Activated CD4-positive, alpha-beta T cell treated with anti-CD3 and anti-CD28 coated beads, Interleukin-10, Interleukin-2, amounts not matched to agents 100 ng/mL and 50 ng/mL, durations not matched to agents 16 hours and 8 hours (primary cell): ENCODE data around the gene SPAG16.

Experiments
- DNase-seq: peaks from one replicate; pipeline ENCODE4 v3.0.0-alpha.2; 2020

Gene SPAG16

DNA sequence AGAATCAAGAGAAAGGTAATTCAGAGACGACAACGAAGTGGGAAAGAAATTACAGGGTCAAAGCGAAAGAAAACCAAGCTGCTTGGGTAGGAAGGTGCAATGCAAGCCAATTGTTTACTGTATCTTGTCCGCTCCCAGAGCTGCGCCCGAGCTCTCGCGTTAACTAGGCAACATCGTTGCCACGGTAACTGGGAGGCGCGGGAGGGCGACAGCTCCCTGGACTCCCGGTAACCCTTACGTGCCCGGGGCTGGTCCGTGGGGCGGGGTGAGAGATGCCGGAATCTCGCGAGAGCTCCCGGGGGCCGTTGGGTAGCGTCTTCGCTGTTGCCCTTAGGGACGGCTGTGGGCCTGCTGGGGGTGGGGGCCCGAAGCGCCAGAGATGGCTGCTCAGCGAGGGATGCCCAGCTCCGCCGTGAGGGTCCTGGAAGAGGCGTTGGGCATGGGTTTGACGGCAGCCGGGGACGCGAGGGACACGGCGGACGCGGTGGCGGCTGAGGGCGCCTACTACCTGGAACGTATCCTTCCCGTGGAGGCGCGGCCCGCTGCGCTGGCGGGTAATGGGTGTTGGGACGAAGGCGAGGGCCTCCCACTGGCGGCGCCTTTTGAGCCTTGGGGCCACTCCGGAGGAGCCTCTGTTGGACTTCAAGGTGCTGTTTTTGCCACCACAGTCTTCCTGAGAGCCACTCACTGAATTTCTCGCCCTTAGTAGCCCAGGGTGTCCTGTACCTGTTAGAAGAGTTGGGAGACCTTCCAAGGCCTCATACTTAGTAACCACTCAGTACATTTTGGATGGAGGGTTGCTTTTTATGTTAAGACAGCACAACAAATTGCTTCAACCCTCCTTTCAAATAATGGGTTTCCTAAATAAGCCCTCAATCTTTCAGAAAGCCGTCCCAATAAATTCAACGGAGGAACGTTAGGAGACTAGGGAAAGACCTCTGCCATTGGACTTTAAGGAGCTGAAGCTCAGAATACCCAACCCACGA is at the start of gene SPAG16:
Gene SPAG16, plus strand, starts transcription at position 360 of the 986 bp plus-strand sequence.
- peak; percentile 98 for DNase-seq

GRCh38 chr2:213234641-213235040 is 49.6 kb upstream of the SPAG16 start:
- DNase-seq = no peak

GRCh38 chr2:213235741-213236140 is 48.5 kb upstream of the SPAG16 start:
- DNase-seq = no peak

GRCh38 chr2:213237251-213237650 is 47.0 kb upstream of the SPAG16 start:
- no peak for DNase-seq

GRCh38 chr2:213237787-213238186 is 46.5 kb upstream of the SPAG16 start:
- no peak for DNase-seq

DNA sequence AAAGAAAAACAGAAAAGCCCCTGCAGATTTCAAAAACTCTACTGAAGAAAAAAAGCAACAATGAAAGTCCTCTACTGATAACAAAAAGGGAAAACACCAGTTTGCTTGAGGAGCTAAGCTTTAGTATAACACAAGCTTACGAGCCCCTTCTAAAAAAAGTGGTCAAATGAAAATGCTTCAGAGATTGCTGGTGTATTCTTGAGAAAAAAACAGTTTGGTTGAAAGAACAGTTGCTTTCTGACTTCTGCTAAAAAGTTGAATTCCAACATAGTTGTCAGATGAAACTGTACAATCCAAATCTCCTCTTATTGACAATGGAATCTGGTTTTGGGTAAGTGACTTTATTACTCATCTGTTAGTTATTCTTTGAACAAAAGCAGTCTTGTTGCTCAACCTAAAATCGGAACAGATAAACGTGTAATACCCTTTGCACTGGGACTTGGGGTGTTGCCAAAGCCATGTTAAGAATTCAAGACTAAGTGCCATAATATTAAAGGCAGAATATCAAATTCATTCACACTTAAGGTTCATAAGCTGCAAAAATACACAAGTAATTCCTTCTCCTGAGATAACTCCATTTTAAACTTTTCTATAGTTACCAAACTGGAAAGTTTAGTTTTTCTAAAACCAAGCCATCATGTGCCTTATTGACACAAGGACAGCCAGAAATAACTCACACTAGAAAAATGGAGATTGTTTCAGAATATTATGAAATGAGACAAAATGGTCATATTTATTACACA is 45.3 kb upstream of the SPAG16 start:
- no peak for DNase-seq

GRCh38 chr2:213241817-213242216 is 42.4 kb upstream of the SPAG16 start:
- DNase-seq = no peak

DNA sequence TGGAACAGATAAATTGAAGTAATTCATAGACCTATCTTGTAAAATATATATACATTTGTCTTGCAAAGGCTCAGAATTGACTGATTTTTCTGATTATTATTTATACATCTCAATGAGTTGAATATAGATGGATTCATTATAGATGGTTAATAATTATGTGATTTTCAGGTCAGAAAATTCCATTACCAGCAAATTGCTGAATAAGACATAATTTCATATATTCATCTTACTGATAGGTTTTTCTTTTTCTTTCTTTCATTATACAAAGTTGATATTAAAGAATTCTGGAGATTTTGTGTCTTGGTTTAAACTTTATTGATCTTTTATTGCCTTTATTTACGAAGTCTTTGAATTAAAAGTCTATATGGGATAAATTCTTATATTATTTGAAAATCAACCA is 41.6 kb upstream of the SPAG16 start:
- no peak for DNase-seq

GRCh38 chr2:213243189-213244044 is 40.8 kb upstream of the SPAG16 start:
- no peak for DNase-seq

- DNase-seq = peak; percentile 51
Measured at GRCh38 chr2:213246497-213247281, 37.6 kb upstream of the SPAG16 start.

GRCh38 chr2:213247566-213247965 is 36.7 kb upstream of the SPAG16 start:
- DNase-seq = no peak

- no peak for DNase-seq
Measured at GRCh38 chr2:213248637-213249036, 35.6 kb upstream of the SPAG16 start.

GRCh38 chr2:213249502-213249901 is 34.8 kb upstream of the SPAG16 start:
- no peak for DNase-seq

- peak; percentile 59 for DNase-seq
Measured at GRCh38 chr2:213251618-213252017, 32.6 kb upstream of the SPAG16 start.

DNA sequence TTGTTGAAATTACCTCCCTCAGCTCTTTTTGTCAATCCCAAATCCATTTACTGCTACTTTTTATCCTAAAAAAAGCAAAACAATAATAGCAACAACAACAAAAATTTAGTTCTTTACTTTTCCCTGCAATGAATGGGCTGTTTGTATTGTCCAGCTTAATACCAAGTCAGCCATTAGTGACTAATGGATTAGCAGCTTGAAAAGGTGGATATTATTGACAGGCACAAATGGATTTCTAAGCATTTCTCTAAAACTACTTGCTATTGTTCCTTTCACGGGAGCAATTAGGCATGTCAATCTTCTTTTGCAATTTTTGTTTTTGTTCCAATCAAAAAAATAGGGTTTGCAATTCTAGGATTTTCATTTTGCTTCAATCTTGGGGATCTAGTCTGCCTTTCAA is 32.1 kb upstream of the SPAG16 start:
- DNase-seq = no peak

DNA sequence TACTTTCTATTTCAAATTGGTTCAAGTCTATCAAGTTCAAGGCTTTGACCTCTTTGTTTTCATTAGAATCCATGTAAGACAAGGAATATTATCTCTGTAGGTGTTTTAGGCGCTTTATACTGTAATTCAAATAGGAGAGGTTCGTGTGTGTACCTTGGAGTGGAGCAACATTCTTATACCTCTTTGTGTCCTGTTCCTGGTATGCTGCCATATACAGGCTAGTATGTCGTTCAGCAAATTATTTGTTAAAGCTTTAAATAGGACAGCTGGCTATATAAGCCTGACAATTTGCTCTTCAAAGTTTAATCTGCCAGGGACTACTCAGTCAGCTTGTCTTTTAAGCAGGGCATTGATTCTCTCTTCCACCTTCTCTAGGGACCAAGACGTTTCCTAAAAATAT is 31.1 kb upstream of the SPAG16 start:
- no peak for DNase-seq

- no peak for DNase-seq
Measured at GRCh38 chr2:213259266-213259665, 25.0 kb upstream of the SPAG16 start.

DNA sequence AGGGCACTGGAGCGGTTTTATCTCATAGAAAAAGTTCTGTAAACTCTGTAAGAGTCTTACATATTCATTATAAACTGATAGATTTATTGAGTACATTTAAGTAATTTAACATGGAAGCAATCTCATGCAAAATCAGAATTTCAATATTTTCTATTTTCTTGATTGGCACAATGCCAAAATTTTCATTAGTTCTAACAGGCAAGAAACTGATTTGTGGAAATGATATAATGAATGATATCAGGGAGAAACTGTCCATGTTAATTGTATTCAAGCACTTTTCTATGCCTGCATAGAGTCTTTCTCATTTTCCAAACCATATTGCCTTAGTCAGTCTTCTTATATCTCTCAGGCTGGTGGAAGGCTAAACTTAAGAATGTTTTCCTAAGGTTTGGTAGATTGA is 23.0 kb upstream of the SPAG16 start:
- no peak for DNase-seq

DNA sequence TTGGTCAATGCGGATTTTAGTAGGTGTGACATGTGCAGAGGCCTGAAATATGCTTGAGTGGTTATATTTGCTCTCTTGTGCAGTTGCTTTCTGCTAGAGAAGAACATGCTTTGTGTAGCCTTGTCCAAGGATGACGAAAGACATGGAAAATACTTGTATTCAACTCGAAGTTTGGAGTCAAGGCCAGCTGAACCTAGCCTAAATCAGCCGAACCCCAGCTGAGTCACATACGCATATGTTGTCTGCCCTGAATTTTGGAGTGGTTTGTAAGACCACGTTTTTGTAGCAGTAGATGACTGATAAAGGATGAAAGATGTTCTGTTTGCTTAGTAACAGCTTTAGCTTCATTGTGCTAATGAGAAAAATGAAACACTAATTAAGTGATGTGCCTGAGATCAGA is 22.5 kb upstream of the SPAG16 start:
- no peak for DNase-seq

- no peak for DNase-seq
Measured at GRCh38 chr2:213265679-213266078, 18.6 kb upstream of the SPAG16 start.

GRCh38 chr2:213266421-213266820 is 17.8 kb upstream of the SPAG16 start:
- DNase-seq = no peak

DNA sequence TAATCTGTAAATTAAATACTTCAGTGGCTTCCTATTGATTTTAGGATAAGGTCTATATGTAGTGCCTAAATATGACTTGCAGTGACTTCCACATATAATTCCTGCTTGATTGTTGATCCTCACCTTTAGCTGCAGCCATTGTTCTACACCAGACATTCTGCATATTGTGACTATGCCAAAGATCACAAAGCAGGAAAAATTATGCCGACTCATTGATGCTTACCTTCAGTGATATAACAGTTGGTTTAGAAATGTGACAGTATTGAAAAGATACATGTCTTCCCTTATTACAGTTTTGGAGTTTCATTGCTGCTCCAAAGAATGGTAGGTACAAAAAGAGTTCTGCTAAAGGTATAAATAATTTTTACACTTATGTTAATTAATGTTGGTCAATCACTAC is 12.3 kb upstream of the SPAG16 start:
- no peak for DNase-seq
